GOT3 (cell line): ENCODE measurements around the gene TMEM219.
"Not testable (repeated sequence)": the region's sequence is repeated elsewhere in the genome, so short reads cannot be mapped to it uniquely, and the experiment has no call there.

Experiments
- DNase-seq: peaks from one replicate; lab custom pipeline; 2025; ENCODE audit warnings: mixed read lengths; lab: John Stamatoyannopoulos, UW

The TMEM219 gene, protein sequence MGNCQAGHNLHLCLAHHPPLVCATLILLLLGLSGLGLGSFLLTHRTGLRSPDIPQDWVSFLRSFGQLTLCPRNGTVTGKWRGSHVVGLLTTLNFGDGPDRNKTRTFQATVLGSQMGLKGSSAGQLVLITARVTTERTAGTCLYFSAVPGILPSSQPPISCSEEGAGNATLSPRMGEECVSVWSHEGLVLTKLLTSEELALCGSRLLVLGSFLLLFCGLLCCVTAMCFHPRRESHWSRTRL

DNA sequence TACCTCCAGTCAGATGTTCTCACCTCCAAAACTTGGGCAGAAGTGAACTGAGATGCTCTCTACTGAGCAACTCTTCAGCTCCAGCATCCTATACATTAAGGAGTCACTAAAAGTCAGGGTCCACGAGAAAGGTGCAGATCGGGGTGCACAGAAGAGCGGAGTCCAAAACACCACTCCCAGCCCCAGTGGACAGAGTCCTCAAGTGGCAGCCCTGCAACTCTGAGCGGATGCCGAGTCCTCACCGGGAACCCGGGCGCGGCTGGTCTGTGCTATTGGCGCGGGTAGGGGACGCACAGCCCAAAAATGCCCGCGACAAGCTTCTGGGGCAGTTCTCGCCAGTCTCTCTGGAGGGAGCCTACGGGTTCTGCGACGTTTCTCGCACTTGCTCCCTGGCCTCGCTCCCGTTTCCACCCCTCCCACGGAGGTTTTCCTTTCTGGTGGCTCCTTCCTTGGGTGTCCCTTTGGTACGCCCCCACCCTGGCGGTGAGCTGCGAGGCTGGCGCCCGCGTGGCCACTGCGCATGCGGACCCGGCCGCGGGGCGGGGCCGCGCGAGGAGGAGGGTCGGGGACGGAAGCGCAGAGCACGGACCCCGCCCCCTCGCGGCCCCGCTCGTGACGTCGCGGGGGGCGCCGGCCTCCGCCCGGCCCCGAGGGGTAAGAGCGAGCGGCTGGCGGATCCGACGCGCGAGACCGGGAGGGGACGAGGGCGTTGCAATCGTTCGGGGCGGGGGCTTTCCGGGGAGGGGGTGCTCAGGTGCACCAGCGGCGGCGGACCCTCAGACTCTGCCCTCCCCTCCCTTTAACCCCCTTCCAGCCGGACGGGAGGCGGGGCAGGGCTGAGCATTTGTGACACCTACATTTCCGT is at the start of gene TMEM219:
TMEM219 (plus strand) TSS at position 601 of the 865 bp plus-strand sequence. CDS start 1,065 bp downstream, outside the sequence.
- peak; percentile 64 for DNase-seq

- DNase-seq, result no peak
Observed at GRCh38 chr16:29912087-29912486, 49.8 kb upstream of the TMEM219 start.

DNA sequence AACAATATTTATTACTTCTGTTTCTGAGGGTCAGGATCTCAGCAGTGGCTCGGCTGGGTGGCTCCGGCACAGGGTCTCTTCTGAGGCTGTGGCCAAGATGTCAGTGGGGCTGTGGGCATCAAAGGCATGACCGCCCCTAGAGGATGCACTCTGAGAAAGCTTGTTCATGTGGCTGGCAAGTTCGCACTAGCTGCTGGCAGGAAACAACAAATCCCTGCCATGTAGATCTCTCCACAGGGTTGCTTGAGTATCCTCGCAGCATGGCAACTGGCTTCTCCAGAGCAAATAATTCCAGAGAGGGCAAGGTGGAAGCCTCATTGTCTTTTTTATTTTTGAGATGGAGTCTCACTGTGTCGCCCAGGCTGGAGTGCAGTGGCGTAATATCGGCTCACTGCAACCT is 48.4 kb upstream of the TMEM219 start:
- no peak for DNase-seq

DNA sequence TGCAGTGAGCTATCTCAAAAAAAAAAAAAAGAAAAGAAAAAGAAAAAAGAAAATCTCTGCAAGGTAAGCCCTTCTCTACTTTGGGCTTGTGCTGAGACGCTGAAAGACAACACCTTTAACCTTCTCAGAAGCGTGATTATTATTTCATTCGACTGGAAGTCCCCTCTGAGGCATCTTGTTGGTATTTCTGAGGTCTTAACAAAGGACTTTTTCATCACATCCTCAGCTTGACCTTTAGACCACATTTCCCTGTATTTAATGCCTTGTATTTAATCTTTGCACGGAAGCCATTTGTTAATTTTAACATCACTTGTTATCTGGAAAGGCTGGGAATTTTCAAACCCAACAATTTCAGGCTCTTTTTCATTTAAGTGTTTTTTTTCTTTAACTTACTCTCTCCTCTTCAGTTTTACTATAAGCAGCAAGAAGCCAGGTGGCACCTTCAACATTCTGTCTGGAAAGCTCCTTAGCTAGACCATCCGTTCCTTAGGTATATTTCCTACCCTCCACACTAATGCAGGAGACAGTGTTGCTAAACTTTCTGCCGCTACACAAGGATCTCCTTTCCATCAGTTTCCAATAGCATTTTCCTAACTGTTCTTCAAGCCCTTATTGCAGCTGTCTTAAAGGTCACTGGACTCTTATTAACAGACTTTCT is 46.2 kb upstream of the TMEM219 start:
- DNase-seq, result no peak

DNA sequence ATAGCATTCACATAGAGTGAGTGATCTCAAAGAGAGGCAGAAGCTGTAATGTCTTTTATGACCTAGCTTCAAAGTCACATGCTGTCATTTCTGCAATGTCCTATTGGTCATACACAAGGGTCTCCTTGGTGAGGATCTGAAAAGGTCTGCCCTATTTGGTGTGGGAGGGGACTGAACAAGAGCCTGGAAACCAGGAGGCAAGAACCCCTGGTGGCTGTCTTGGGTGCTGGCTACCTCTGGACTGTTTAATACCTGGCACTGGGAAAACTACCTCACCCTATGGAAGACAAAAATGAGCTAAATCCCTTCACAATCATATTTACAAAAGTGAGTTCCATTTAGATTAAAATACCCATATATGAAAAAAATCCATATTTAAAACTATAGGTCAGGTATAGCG is 44.9 kb upstream of the TMEM219 start:
- no peak for DNase-seq

DNA sequence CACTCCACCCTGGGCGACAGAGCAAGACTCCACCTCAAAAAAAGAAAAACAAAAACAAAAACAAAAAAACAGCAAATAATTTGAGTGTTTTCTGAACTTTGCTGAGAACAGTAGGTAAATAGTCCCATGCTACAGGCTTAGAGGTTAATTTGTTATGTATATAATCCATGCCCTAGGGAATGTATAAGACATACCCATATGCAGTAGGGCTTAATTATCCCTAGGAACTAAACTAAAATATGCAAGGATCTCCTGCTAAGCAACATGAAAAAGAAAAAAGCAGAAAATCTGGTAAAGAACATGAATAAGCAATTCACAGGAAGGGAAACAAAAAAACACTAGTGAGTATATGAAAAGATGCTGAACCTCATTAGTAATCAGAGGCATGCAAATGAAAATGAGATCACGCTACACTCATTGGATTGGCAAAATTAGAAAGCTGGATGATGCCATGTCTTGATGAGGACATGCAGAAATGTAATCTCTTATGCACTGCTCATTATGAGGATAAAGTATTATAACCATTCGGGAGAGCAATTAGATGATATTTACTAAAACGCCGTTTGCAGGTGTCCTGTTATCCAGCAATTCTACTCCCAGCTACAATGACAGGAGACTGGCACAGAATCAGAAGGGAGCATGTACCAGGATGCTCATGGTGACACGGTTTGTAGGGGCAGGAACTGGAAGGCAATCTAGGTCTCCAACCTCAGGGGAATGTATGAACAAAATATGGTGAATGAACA is 41.4 kb upstream of the TMEM219 start:
- DNase-seq, result no peak

DNA sequence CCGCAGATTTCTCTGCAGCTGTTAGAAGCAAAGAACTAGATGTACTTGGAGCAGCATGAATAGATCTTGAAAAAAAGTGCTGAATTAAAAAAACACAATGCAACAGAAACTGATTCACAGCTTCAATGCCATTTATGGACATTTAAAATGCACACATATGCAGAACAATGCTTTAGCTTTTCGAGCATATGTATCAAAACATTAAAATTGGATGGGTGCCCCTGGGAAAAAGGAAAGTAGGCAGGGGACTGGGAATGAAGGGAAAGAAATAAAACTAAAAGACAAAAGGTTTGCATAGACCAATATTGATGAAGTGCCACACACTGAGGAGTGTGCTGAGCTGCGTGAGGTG is 40.9 kb upstream of the TMEM219 start:
- no peak for DNase-seq

- DNase-seq, result no peak
Observed at GRCh38 chr16:29922326-29922725, 39.6 kb upstream of the TMEM219 start.

- no peak for DNase-seq
Observed at GRCh38 chr16:29922986-29923501, 38.8 kb upstream of the TMEM219 start.

DNA sequence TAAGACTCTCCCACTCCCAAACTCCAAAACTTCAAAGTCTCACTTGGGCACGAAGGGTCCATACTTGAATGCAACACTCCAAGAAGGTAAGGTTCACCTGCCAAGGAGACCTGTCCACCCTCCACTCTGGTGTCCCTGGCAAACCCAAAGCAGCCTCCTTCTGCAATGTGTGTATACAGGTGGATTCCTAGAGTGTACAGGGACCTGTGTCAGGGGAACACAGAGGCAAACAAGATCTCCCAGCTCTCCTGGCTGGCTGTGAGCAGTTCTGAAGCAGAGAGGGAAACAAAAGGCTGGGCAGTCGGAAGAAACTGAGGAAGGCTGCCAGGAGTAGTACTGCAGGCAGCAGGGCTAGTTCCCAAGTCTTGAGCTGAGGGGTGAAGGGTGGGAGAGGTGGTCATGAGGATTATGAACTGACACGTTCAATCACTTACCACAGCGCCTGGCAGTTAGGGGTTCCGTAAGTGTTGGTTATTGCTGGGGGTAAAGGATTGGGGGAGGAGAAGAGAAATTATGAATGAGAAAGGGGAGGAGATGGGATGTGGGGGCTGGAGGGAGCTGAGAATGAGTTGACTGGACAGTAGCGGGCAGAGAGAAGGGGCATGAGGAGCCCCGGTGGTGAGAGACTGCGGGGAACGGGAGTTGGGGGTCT is 36.6 kb upstream of the TMEM219 start:
- DNase-seq, result no peak

DNA sequence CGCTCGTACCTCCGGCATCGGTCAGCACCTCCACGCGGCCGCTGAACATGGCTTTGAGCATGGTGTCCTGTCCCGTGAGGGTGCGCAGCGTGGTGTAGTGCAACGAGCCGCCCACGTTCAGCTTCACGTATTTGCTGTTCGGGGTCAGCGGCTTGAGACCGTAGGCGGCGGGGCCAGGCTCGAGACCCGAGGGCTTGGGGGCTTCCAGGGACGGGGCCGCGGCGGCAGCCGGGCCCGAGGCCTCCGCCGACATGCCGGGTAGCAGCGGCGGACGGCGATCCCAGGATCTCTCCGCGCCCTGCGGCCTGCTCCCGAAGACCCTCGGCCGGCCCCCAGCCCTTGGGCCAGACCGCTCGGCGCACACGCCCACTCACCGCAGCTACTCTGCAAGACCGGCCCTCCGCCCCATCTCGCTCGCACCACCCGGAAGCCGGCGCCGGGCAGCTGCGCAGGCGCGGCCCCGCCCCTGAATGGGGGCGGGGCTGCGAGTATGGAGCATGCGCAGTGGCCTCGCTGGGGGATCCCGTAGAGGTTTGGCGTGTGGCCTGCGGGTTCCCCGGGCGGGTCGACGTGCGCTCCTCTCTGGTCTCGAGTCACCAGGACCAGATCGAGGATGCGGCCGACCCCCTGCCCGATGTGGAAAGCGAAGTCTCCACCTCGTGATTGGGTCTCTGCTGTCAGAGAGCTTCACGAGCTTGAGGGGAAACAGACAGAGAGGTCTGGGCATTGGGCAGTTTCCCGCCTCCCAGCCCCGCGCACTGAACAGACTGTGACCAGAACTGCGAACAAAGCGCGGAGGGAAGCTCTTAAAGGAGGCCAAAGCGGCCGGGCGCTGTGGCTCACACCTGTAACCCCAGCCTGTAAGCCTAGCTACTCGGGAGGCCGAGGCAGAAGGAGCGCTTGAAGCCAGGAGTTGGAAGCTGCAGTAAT is 35.8 kb upstream of the TMEM219 start, which contains the start of gene KCTD13:
KCTD13 (minus strand) TSS at position 446 of the 930 bp plus-strand sequence; CDS start at position 253, 193 bp downstream.
- peak; percentile 65 for DNase-seq

- DNase-seq, result no peak
Observed at GRCh38 chr16:29926711-29927052, 35.2 kb upstream of the TMEM219 start.

DNA sequence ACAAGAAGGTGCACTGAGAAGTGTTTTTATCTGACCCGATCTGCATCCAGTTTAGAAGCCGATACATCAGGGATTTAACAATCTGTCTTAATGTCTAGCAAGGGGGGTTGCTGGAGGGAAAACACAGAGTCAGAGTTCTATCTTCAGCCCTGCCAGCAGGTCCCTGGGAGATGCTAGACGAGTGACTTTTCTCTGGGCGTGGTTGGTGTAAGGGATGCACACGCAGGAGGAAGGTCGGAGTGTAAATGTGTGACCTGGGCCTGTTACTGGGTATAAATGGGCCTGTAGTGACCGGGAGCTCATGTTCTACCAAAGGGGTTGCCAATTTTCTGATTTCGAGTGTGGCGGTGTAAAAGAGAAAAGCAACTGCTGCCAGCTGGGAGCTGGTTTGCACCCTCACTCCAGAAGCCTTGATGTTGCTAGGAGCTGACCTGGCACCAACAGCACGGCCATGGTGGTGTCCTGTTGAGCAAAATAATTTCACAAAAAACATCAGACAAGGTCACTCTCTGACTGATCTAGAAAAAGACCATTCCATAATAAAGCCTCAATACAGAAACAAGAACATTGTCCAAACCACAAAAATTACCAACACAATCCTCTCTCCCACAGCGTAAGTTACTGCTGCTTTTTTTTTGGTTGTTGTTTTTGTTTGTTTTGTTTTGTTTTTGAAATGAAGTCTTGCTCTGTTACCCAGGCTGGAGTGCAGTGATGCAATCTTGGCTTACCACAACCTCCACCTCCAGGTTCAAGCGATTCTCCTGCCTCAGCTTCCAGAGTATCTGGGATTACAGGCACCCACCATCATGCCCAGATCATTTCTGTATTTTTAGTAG is 34.6 kb upstream of the TMEM219 start:
- DNase-seq, result no peak

- DNase-seq, result not testable (repeated sequence)
Observed at GRCh38 chr16:29931750-29932149, 30.1 kb upstream of the TMEM219 start.

DNA sequence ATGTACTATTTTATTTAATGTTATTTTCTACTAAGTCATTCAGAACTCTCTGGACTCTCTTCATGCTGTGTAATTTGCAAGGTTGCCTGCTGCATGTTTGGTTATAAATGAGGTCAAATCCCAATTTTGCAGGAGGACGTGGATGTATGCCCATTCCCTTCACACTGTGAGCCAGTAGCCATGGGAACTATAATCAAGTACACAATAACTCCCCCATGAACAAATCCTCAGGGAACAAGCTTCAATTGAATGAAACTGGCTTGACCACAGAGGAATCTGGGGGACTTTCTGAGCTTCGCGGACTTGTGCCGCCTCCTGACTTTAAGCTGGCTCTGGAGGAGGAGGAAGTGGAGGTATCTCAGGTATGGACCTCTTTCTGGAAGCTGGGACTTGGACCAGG is 21.2 kb upstream of the TMEM219 start:
- no peak for DNase-seq

DNA sequence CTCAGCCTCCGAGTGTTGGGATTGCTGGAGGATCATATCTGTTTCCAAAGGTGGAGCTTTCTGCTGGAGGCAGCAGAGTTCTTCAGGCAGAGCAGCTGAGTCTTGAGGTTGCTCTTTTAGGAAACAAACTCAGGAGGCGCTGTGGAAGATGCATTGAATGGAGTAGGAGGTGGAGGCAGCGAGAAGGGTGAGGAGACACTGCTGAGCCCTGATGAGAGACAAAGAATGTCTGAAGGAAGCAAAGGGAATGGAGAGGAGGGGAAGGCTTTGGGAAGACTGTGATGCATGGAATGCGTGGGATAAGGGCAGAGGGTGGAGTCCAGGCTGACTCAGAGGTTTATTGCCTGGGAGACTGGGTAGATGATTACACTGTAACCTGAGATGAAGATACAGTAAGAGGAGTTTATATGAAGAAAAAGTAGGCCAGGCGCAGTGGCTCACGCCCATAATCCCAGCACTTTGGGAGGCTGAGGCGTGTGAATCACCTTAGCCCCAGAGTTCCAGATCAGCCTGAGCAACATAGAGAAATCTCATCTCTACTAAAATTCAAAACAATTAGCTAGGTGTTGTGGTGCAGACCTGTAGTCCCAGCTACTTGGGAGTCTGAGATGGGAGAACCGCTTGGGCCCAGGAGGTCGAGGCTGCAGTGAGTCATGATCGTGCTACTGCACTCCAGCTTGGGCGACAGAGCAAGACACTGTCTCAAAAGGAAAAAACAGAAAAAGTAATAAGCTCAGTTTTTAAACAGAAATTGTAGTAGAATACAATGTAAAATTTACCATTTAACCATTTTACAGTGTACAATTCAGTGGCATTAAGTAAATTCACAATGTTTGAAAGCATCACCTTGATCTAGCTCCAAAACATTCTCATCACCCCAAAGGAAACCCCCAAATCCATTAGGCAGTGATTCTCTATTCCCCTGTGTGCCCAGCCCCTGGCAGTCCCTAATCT is 17.8 kb upstream of the TMEM219 start:
- peak; percentile 53 for DNase-seq

DNA sequence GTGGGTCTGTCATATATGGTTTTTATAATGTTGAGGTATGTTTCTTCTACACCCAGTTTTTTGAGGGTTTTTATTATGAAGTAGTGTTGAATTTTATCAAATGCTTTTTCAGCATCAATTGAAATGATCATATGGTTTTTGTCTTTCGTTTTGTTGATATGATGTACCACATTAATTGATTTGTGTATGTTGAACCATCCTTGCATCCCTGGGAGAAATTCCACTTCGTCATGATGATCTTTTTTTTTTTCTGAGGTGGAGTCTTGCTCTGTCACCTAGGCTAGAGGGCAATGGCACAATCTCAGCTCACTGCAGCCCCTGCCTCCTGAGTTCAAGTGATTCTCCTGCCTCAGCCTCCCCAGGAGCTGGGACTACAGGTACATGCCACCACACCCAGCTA is 14.0 kb upstream of the TMEM219 start:
- no peak for DNase-seq

DNA sequence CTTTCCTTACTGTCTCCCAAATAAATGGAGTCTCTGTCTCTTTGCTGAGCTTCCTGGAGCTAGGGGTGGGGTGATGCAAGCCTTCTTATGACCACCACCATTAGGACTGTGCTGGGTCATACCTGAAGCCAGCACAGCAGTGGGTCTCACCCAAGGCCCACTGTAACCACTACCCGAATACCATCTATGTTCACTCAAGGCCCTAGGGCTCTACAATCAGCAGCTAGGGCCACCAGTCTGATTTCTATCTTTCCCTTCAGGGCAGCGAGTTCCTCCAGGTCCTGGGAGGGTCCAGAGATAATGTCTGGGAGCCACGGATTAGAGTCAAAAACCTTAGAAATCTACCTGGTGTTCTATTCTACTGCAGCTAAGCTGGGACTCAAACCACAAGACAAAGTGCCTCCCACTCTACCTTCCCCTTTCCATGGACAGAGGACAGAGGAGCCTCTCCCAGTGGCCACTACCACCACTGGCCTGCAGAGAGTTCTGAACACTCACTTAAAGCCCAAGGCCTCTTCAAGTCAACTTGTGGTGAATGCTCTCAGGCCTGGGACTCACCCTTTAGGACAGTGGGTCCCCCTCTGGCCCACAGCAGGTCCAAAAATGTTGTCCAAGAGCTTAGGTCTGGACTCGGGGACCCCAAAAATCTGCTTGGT is 10.9 kb upstream of the TMEM219 start:
- no peak for DNase-seq
